Measurements from ENCODE around the gene KCTD17.

The KCTD17 gene

DNA sequence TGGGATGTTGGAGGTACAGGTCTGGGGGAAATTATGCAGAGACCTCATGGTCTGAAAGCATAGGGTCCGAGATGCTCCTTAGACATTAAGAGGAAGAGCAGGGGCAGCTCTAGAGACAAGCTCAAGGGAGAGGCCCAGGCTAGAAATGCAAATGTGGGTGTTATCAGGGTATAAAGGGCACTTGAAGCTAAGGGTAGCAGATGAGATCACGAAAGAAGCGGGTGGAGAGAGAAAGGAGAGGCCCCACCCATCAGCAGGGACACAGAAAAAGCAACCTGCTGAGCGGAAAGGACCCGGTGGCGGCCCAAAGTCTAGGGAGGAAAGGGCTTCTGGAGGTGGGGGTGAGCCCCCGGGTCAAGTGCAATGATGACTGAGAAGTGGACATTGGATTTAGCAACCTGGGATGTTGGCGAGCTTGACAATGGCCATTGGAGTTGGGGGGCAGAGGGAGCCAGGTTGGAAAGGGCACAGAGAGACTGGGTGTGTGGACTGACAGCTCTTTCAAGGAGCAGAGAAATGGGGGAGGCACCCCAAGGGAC is 49.1 kb downstream of the KCTD17 start:
- TF ChIP-seq ELF4 (IDR thresholded peaks at IDR 0.05) (no peak), ZNF384 (IDR thresholded peaks at IDR 0.05) (no peak), CTBP1 (IDR thresholded peaks at IDR 0.05; ENCODE audit: borderline replicate concordance) (no peak), FOXK2 (IDR thresholded peaks at IDR 0.05) (no peak)
- DNase-seq (ENCODE audit: extremely low spot score): no peak
- POLR2A ChIA-PET: no interaction called here
- CTCF ChIA-PET: no interaction called here

DNA sequence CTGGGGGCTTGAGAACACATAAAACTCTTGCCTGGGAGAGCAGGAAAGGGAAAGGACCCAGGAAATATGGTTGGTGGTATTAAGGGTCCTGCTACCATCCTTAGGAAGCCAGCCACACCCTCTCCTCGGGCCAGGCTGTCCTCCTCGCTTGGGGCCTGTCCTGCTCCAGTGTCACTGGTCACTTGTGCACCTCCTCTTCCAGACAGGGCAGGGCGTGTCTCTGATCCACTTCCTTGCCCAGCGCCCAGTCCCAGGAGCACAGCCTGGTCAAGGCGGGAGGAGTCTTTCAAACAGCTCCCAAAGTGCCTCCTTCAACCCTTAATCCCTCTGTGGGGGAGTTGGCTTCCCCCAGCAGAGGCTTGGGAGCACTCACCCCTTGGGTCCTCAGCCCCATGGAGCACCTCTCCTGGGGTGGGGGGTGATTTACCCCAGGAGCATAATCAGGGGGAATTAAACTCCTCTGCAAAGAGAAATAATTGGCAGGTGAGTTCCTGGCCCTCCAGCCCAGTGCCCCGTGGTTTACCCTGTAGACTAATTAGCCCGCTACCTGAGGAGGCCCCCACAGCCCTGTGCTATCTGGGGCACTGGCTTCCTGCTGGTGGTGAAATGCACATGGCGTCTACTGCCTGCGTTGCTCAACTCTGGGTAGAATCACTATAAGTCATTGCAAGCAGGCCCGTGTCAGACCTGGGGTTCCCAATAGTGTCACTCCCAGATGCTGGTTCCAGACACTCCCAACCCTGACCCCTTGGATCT is 49.9 kb downstream of the KCTD17 start:
- TF ChIP-seq SP1 (IDR thresholded peaks at IDR 0.05) (no peak), ELF4 (IDR thresholded peaks at IDR 0.05) (no peak), ZNF384 (IDR thresholded peaks at IDR 0.05) (no peak), LEF1 (IDR thresholded peaks at IDR 0.05; ENCODE audit: borderline replicate concordance) (no peak), CTBP1 (IDR thresholded peaks at IDR 0.05; ENCODE audit: borderline replicate concordance) (no peak), L3MBTL2 (conservative IDR thresholded peaks at IDR 0.05) (no peak)
- TF ChIP-seq, protein P1, sequence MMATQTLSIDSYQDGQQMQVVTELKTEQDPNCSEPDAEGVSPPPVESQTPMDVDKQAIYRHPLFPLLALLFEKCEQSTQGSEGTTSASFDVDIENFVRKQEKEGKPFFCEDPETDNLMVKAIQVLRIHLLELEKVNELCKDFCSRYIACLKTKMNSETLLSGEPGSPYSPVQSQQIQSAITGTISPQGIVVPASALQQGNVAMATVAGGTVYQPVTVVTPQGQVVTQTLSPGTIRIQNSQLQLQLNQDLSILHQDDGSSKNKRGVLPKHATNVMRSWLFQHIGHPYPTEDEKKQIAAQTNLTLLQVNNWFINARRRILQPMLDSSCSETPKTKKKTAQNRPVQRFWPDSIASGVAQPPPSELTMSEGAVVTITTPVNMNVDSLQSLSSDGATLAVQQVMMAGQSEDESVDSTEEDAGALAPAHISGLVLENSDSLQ (IDR thresholded peaks at IDR 0.05): no peak
- CTCF ChIA-PET: no interaction called here
- POLR2A ChIA-PET: no interaction called here
- no peak for DNase-seq (ENCODE audit: extremely low spot score)

DNA sequence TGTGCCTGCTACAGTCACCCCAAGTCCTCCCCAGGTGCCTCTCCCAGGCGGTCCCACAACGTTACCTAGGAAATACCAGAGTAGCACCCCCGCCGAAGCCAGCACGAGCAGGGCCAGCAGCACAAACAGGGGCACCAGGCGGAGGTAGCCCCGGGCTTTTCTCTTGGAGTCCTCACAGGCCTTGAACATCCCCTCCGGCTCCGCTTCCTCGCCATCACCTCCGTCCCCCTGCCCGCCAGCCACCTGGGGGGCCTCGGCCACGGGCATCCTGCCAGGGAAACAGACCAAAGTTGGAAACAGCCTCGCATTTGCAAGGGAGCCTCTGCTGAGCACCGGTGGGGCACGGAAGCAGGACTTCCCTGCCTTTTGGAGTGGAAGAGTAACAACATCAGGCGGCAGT is 51.6 kb downstream of the KCTD17 start:
- ChIA-PET CTCF (no interaction called here), POLR2A (no interaction called here)
- DNase-seq (ENCODE audit: extremely low spot score): no peak
- TF ChIP-seq CTBP1 (IDR thresholded peaks at IDR 0.05; ENCODE audit: borderline replicate concordance) (no peak), NFRKB (IDR thresholded peaks at IDR 0.05) (no peak), LEF1 (IDR thresholded peaks at IDR 0.05; ENCODE audit: borderline replicate concordance) (no peak), L3MBTL2 (conservative IDR thresholded peaks at IDR 0.05) (no peak)

DNA sequence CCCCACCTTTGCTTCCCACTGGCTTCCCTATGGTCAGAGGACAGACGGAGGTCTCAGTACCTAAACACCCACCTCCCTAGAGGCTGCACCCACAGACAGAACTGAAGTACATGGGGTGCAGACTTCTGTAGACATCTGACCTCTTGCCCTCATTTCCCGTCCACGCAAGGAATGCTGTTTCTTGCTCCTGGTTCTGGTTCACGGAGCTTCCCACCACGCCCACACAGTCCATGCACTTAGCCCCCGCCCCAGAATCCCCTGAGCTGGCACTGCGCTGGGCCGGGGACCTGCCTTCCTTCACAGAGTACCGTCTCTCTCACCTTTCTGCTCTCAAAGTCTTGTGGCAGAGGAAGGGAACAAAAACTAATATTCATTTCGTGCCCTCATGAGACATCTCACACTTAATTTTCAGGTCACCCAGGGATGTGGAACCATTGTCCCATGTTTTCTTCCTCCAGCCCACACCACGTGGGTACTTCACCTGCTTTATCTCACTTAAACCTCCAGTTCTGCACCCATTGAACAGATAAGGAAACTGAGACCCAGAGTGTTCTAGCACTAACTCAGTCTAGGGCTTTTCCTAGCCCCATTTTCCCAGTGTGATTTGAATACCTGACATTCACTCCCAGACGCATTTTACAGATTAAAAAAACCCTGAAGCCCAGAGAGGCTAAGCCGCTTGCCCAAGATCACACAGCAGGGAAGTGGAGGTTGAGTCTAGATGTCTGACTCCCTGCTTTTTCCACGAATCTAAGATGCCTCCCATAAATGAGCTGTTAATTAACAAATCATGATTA is 52.3 kb downstream of the KCTD17 start:
- TF ChIP-seq NFRKB (IDR thresholded peaks at IDR 0.05): no peak
- no peak for TF ChIP-seq ARNT (IDR thresholded peaks at IDR 0.05)
- TF ChIP-seq LEF1 (IDR thresholded peaks at IDR 0.05; ENCODE audit: borderline replicate concordance): no peak
- TF ChIP-seq HDGF (IDR thresholded peaks at IDR 0.05; ENCODE audit: borderline replicate concordance): no peak
- TF ChIP-seq, protein P1 (IDR thresholded peaks at IDR 0.05): no peak
- TF ChIP-seq SP1 (IDR thresholded peaks at IDR 0.05): no peak
- TF ChIP-seq FOXA1 (IDR thresholded peaks at IDR 0.05): no peak
- TF ChIP-seq CTBP1 (IDR thresholded peaks at IDR 0.05; ENCODE audit: borderline replicate concordance): no peak
- TF ChIP-seq FOXM1 (IDR thresholded peaks at IDR 0.05; ENCODE audit: borderline replicate concordance): no peak
- TF ChIP-seq L3MBTL2 (conservative IDR thresholded peaks at IDR 0.05): no peak
- no peak for TF ChIP-seq SUZ12 (IDR thresholded peaks at IDR 0.05)
- no peak for TF ChIP-seq ZNF384 (IDR thresholded peaks at IDR 0.05)
- no peak for TF ChIP-seq ELF4 (IDR thresholded peaks at IDR 0.05)
- POLR2A ChIA-PET: no interaction called here
- DNase-seq (ENCODE audit: extremely low spot score): no peak
- CTCF ChIA-PET: no interaction called here

DNA sequence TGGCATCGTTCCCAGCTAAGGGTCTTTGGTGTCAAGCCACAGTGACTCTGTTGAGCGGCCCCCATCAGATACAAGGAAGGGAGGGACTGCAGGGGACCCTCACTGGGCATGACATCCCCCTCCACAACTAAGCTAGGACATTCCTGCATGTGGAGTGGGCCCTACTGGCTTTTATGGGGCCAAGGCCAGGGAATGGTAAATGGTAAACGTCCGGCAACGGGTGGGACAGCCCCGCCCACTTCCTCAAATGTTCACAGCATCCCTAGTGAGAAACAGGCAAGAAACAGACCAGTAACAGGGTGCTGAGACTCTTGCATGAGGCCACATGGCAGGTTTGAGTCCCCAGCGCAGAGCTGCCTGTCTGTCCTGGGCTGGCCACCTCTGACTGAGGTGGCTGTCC is 53.6 kb downstream of the KCTD17 start:
- ChIA-PET POLR2A (interaction anchor here (1.5 kb wide), 1 partner anchor 94 kb away, joined by 3 read pairs; no protein-coding TSS in a partner anchor), CTCF (no interaction called here)
- DNase-seq (ENCODE audit: extremely low spot score): no peak
- no peak for TF ChIP-seq L3MBTL2 (conservative IDR thresholded peaks at IDR 0.05)
- no peak for TF ChIP-seq BHLHE40 (IDR thresholded peaks at IDR 0.05; ENCODE audit: borderline replicate concordance)
- TF ChIP-seq TARDBP (IDR thresholded peaks at IDR 0.05): no peak
- TF ChIP-seq ARNT (IDR thresholded peaks at IDR 0.05): no peak
- TF ChIP-seq NFRKB (IDR thresholded peaks at IDR 0.05): no peak
- TF ChIP-seq HDGF (IDR thresholded peaks at IDR 0.05; ENCODE audit: borderline replicate concordance): no peak
- no peak for TF ChIP-seq FOXM1 (IDR thresholded peaks at IDR 0.05; ENCODE audit: borderline replicate concordance)
- no peak for TF ChIP-seq SP1 (IDR thresholded peaks at IDR 0.05)
- TF ChIP-seq SUZ12 (IDR thresholded peaks at IDR 0.05): no peak
- no peak for TF ChIP-seq LEF1 (IDR thresholded peaks at IDR 0.05; ENCODE audit: borderline replicate concordance)
- TF ChIP-seq ZNF384 (IDR thresholded peaks at IDR 0.05): no peak
- TF ChIP-seq FOXK2 (IDR thresholded peaks at IDR 0.05): no peak
- no peak for TF ChIP-seq FOXA1 (IDR thresholded peaks at IDR 0.05)
- TF ChIP-seq, protein P1 (IDR thresholded peaks at IDR 0.05): no peak
- TF ChIP-seq ELF4 (IDR thresholded peaks at IDR 0.05): no peak
- no peak for TF ChIP-seq CTBP1 (IDR thresholded peaks at IDR 0.05; ENCODE audit: borderline replicate concordance)

DNA sequence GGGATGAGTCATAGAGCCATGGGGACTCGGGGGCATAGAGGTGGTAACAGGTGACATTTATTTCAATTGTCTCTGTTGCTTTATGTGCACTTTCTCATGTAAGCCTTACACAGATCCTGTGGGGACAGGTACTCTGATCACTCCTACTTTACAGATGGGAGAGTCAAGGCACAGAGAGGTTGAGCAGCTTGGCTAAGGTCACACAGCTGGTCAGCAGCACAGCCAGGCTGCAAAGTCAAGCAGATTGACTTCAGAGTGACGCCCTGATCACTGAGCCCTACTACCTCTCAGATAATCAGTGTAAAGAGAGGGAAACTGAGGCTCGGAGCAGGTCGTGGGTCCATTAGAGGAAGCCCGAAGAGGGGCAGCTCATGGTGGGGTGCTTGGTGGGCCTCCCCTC is 54.4 kb downstream of the KCTD17 start:
- POLR2A ChIA-PET: interaction anchor here (1.5 kb wide), 1 partner anchor 94 kb away, joined by 3 read pairs; no protein-coding TSS in a partner anchor
- CTCF ChIA-PET: no interaction called here
- no peak for DNase-seq (ENCODE audit: extremely low spot score)
- TF ChIP-seq ZNF384 (IDR thresholded peaks at IDR 0.05): no peak
- TF ChIP-seq FOXM1 (IDR thresholded peaks at IDR 0.05; ENCODE audit: borderline replicate concordance): no peak
- TF ChIP-seq ELF4 (IDR thresholded peaks at IDR 0.05): no peak
- TF ChIP-seq L3MBTL2 (conservative IDR thresholded peaks at IDR 0.05): no peak
- no peak for TF ChIP-seq CTBP1 (IDR thresholded peaks at IDR 0.05; ENCODE audit: borderline replicate concordance)
- TF ChIP-seq BHLHE40 (IDR thresholded peaks at IDR 0.05; ENCODE audit: borderline replicate concordance): no peak
- TF ChIP-seq NFRKB (IDR thresholded peaks at IDR 0.05): no peak
- TF ChIP-seq FOXA1 (IDR thresholded peaks at IDR 0.05): no peak
- TF ChIP-seq, protein P1 (IDR thresholded peaks at IDR 0.05): no peak
- no peak for TF ChIP-seq ARNT (IDR thresholded peaks at IDR 0.05)

Measured in HEK293T (cell line).